ENCODE measurements around the gene SIGLEC1. TPM values are rescaled to one million over a fixed set of nuclear protein-coding genes. Genes with fewer than 3 reads are reported as not detected.

Gene SIGLEC1
- total RNA-seq, 4 donors from 2014 or later = 1.0 to 7.9 (median 3.4) TPM

GRCh38 chr20:3670511-3670910, 41.9 kb downstream of the SIGLEC1 start:
- Histone ChIP-seq H3K4me1 (peaks cover 0 to 2% of the 10 kb centered on the region in 2 donors), H3K9me3 (no peaks in the 10 kb centered on the region), H3K36me3 (no peaks in the 10 kb centered on the region), H3K27ac (no peak overlapping the region), H3K4me3 (no peak overlapping the region), H3K27me3 (no peaks in the 10 kb centered on the region)
- TF ChIP-seq POLR2A (IDR thresholded peaks at IDR 0.05) = no peak
- TF ChIP-seq CTCF (IDR thresholded peaks at IDR 0.05) = no peak
- DNase-seq = no peak
- intact Hi-C loops (cut with DNase I; ENCODE audit: low total_unique reads) = no loop called here

DNA sequence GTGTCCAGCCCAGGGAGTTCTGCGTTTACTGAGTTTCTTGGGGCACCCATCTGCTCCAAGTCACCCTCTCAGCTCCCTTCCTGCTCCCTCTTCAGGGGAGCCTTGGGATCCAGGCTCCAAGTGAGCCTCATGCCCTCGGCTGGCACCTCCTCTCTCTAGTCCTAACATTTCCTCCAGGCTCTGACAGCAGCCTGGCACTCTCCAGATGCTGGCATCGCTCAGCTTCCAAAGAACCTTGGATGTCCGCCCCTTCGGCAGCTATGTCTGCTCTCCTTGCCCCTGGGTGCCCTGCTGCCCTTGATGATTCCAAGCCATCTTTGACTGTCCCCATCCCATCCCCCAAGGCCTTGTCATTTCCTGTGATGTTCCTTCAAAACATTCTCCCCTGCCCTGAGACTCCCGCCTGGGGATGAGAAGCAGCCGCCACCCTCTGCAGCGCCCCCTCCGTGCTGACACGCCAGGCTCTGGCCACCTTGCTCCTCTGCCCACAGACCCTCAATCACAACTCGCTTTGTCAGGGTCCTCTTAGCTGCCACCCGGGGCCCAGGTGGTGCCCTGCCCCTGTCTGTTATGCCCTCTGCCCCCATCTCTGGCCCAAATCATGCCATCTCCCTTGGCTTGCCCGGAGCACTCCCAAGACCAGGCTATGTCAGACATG, 42.6 kb downstream of the SIGLEC1 start:
- TF ChIP-seq CTCF (IDR thresholded peaks at IDR 0.05) = no peak
- TF ChIP-seq POLR2A (IDR thresholded peaks at IDR 0.05) = no peak
- peaks cover 0 to 2% of the 10 kb centered on the region in 2 donors for H3K4me1 ChIP-seq
- H3K27me3 ChIP-seq = no peaks in the 10 kb centered on the region
- DNase-seq = no peak
- no peaks in the 10 kb centered on the region for H3K9me3 ChIP-seq
- H3K27ac ChIP-seq = no peak overlapping the region
- no peak overlapping the region for H3K4me3 ChIP-seq
- H3K36me3 ChIP-seq = no peaks in the 10 kb centered on the region
- intact Hi-C loops (cut with DNase I; ENCODE audit: low total_unique reads) = no loop called here

DNA sequence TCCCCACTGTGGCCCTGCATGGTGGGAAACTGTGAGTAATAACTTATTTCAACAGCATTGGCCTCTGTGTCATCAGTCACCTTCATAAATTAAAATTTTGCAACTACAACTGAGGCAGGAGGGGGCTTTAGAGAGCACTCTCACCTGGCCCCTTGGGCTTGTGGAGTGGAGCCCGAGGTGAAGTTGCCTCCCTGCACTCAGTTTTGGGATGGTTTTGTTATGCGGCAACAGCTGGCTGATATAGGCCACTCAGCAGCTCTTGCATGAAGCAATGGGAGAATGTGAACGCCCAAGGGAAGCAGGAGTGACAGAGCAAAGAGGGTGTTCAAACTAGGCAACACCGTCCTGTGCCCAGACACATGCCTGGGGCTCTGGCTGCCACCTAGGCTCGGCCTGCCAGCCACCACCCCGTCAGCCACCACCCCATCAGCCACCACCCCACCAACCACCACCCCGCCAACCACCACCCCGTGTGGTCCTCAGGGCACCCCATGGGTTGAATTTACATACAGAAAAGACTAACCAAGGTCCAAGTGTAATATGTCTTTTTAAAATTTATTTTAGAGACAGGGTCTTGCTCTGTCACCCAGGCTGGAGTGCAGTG, 44.9 kb downstream of the SIGLEC1 start:
- Histone ChIP-seq H3K4me3 (no peak overlapping the region), H3K27me3 (no peaks in the 10 kb centered on the region), H3K4me1 (peaks cover 0 to 2% of the 10 kb centered on the region in 2 donors), H3K9me3 (no peaks in the 10 kb centered on the region), H3K27ac (peak overlapping the region in 1 of 2 donors; percentile 73), H3K36me3 (no peaks in the 10 kb centered on the region)
- intact Hi-C loops (cut with DNase I; ENCODE audit: low total_unique reads) = no loop called here
- TF ChIP-seq CTCF (IDR thresholded peaks at IDR 0.05) (no peak), POLR2A (IDR thresholded peaks at IDR 0.05) (no peak)
- DNase-seq = no peak

DNA sequence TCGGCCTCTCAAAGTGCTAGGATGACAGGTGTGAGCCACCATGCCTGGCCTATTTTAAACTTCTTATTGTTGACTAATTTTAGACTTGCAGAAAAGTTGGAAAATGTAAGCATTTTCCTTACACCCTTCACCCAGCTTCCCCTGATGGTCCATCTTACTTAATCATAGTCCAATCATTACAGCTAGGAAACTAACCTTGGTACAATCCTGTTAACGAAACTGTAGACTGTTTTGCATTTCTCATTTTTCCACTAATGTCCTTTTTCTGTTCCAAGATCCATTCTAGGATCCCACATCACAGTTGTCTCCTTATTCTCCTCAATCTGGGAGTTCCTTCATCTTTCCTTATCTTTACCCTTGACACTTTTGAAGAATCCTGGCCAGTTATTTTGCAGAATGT, 48.5 kb downstream of the SIGLEC1 start:
- no peak for DNase-seq
- no peak overlapping the region for H3K4me3 ChIP-seq
- TF ChIP-seq CTCF (IDR thresholded peaks at IDR 0.05) = no peak
- TF ChIP-seq POLR2A (IDR thresholded peaks at IDR 0.05) = no peak
- intact Hi-C loops (cut with DNase I; ENCODE audit: low total_unique reads) = no loop called here
- H3K4me1 ChIP-seq = peaks cover 2 to 7% of the 10 kb centered on the region in 2 donors
- H3K9me3 ChIP-seq = no peaks in the 10 kb centered on the region
- no peak overlapping the region for H3K27ac ChIP-seq
- H3K36me3 ChIP-seq = no peaks in the 10 kb centered on the region
- peaks cover 5 to 15% of the 10 kb centered on the region in 2 donors for H3K27me3 ChIP-seq

- no peaks in the 10 kb centered on the region for H3K36me3 ChIP-seq
- no peaks in the 10 kb centered on the region for H3K9me3 ChIP-seq
- TF ChIP-seq POLR2A (IDR thresholded peaks at IDR 0.05) (no peak), CTCF (IDR thresholded peaks at IDR 0.05) (no peak)
- no peak within 1 kb of the TSS for H3K27ac ChIP-seq
- DNase-seq = no peak
- H3K27me3 ChIP-seq = peaks cover 5 to 15% of the 10 kb centered on the region in 2 donors
- intact Hi-C loops (cut with DNase I; ENCODE audit: low total_unique reads) = no loop called here
- peaks cover 2 to 7% of the 10 kb centered on the region in 2 donors for H3K4me1 ChIP-seq
- no peak within 1 kb of the TSS for H3K4me3 ChIP-seq
Observed at GRCh38 chr20:3663031-3663701, 49.2 kb downstream of the SIGLEC1 start, which contains the start of gene GFRA4. Gene GFRA4 (minus strand): TSS chr20:3663399. CDS start chr20:3663399, 0 bp downstream.
